ENCODE results near the gene TMEM62. TPM values are rescaled to one million over a fixed set of nuclear protein-coding genes. Genes with fewer than 3 reads are reported as not detected.

The TMEM62 gene
- total RNA-seq, 4 donors from 2014 or later, result 43.3 to 87.5 (median 57.0) TPM

- no peak overlapping the region for H3K4me3 ChIP-seq
- H3K9me3 ChIP-seq, result no peaks in the 10 kb centered on the region
- no peaks in the 10 kb centered on the region for H3K4me1 ChIP-seq
- TF ChIP-seq POLR2A (IDR thresholded peaks at IDR 0.05) (no peak), CTCF (IDR thresholded peaks at IDR 0.05) (no peak)
- no peak overlapping the region for H3K27ac ChIP-seq
- no peaks in the 10 kb centered on the region for H3K27me3 ChIP-seq
- no peak for DNase-seq
- H3K36me3 ChIP-seq, result no peaks in the 10 kb centered on the region
Observed at GRCh38 chr15:43226436-43227305, 93.3 kb downstream of the TMEM62 start.

GRCh38 chr15:43229977-43230376, 96.6 kb downstream of the TMEM62 start:
- H3K9me3 ChIP-seq, result no peaks in the 10 kb centered on the region
- H3K4me3 ChIP-seq, result no peak overlapping the region
- DNase-seq, result no peak
- H3K27ac ChIP-seq, result no peak overlapping the region
- TF ChIP-seq POLR2A (IDR thresholded peaks at IDR 0.05) (no peak), CTCF (IDR thresholded peaks at IDR 0.05) (no peak)
- H3K36me3 ChIP-seq, result no peaks in the 10 kb centered on the region
- no peaks in the 10 kb centered on the region for H3K4me1 ChIP-seq
- H3K27me3 ChIP-seq, result no peaks in the 10 kb centered on the region

DNA sequence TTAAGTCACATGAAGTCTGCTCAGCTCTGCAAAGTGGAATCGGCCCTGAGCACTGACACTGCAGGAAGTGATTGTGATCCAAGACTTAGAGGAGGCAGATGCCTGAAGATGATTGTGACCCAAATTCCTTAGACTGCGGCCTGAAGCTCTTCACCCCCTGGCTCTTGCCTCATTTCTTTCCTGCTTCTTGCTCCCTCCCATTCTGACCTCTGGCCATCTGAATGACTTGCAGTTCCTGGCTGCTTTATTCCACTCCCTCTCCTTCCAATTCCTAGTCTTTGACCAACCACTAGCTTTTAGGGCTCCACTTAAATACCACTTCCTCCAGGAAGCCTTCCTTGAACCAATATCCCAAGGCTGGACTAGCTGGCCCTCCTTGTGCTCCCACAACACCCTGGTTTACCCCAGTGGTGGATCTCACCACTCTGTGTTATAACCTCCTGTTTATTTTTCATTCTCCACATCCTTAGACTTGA, 97.3 kb downstream of the TMEM62 start:
- Histone ChIP-seq H3K36me3 (no peaks in the 10 kb centered on the region), H3K27me3 (no peaks in the 10 kb centered on the region), H3K9me3 (no peaks in the 10 kb centered on the region), H3K4me1 (no peaks in the 10 kb centered on the region), H3K4me3 (no peak overlapping the region), H3K27ac (no peak overlapping the region)
- DNase-seq, result no peak
- no peak for TF ChIP-seq POLR2A (IDR thresholded peaks at IDR 0.05)
- no peak for TF ChIP-seq CTCF (IDR thresholded peaks at IDR 0.05)

GRCh38 chr15:43232289-43232874, 99.0 kb downstream of the TMEM62 start:
- no peak for DNase-seq
- TF ChIP-seq CTCF (IDR thresholded peaks at IDR 0.05), result no peak
- TF ChIP-seq POLR2A (IDR thresholded peaks at IDR 0.05), result no peak
- no peaks in the 10 kb centered on the region for H3K36me3 ChIP-seq

More at GRCh38 chr15:43232289-43232874, 99.0 kb downstream of the TMEM62 start:
- no peaks in the 10 kb centered on the region for H3K9me3 ChIP-seq
- no peaks in the 10 kb centered on the region for H3K27me3 ChIP-seq
- H3K4me1 ChIP-seq, result no peaks in the 10 kb centered on the region
- no peak overlapping the region for H3K27ac ChIP-seq
- H3K4me3 ChIP-seq, result no peak overlapping the region

Small RNAs within 50 kb of the gene (small RNA-seq; reads per million reads assigned to genes)
- 0 reads per million in 2 donors for gene AC068724.2

Other genes with a start within 250 kb of the TMEM62 start
- 10 to 100 TPM in 3 of 4 donors, 1 to 10 TPM in 1; 4.7 to 21.5 (median 13.3) TPM for gene TTBK2, start 212.8 kb upstream of the TMEM62 start, total RNA-seq
- gene UBR1, start 27.5 kb upstream of the TMEM62 start, total RNA-seq, result 10 to 100 TPM; 23.8 to 56.9 (median 34.0) TPM
- gene CCNDBP1, start 51.8 kb downstream of the TMEM62 start, total RNA-seq, result 10 to 100 TPM; 73.0 to 95.1 (median 83.5) TPM
- gene EPB42, start 87.4 kb downstream of the TMEM62 start, total RNA-seq, result not detected
- gene TGM5, start 133.3 kb downstream of the TMEM62 start, total RNA-seq, result not detected
- not detected for gene TGM7, start 168.7 kb downstream of the TMEM62 start, total RNA-seq
- gene LCMT2, start 197.0 kb downstream of the TMEM62 start, total RNA-seq, result 1 to 10 TPM; 2.8 to 5.1 (median 3.6) TPM
- gene ZSCAN29, start 237.5 kb downstream of the TMEM62 start, total RNA-seq, result 10 to 100 TPM; 27.5 to 57.8 (median 29.1) TPM
- gene TUBGCP4, start 237.5 kb downstream of the TMEM62 start, total RNA-seq, result 10 to 100 TPM; 16.3 to 30.0 (median 23.4) TPM